ENCODE data around the gene NRROS. TPM values are rescaled to one million over a fixed set of nuclear protein-coding genes. Genes with fewer than 3 reads are reported as not detected.
A peak's percentile ranks its signal among the peaks of the same experiment; 100 is the strongest.

Gene NRROS
- total RNA-seq, 1 experiment from 2014 or later: 0.07 TPM

DNA sequence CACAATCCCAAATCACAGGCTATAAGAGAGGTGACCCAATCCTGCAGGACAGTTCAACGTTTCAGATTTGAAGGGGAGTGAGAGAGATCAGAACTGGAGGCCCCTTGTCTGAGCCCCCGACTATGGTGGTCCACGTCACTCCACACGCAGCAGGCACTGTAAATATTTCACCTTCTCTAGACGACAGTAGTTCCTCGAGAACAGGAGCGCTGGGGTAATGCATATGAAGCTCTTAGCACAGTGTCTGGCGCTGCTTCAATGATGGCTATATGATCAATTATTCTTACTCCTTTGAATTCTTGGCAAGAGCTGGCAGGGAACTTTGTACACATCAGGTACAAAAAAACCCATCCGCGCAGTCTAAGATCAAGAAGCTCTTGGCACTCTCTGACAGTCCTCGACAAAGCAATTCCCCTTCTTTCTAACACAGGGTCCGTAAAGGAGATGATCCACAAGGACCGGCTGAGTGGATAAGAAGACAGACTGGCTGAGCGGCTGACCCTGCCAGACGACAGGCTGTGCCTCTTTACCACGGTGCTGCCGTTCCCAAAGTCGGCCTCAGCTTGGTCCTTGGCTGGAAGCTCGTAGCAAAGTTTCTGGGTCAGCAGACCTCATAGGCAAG is 522 bp upstream of the NRROS start:
- no TSS peak for BruUV-seq (replicated peaks)
- Histone ChIP-seq H2AFZ (ENCODE audit: low read length) (peak overlapping the region; percentile 24; the same call in 1 of the 2 replicates), H3F3A (ENCODE audit: low read length, unreplicated experiment) (no peaks in the 10 kb centered on the region), H3K9ac (ENCODE audit: low read length) (no peak overlapping the region), H3K9me2 (replicated peaks; ENCODE audit: low read length) (no peaks in the 10 kb centered on the region), H3K4me3 (ENCODE audit: low read length) (no peak overlapping the region), H4K20me1 (ENCODE audit: low read length) (no peaks in the 10 kb centered on the region), H3K36me3 (ENCODE audit: low read depth, low read length) (no peaks in the 10 kb centered on the region), H3K4me2 (ENCODE audit: low read length) (peak overlapping the region; percentile 33; the same call in 1 of the 2 replicates), H3K9me3 (ENCODE audit: low read length) (no peaks in the 10 kb centered on the region), H3K27ac (ENCODE audit: low read length) (no peak overlapping the region), H3K4me1 (ENCODE audit: insufficient read depth, low read length) (no peaks in the 10 kb centered on the region), H3K27me3 (ENCODE audit: low read length) (peaks cover 18% of the 10 kb centered on the region), H3K79me2 (ENCODE audit: low read length) (no peaks in the 10 kb centered on the region)
- DNase-seq: no peak
- intact Hi-C loops (cut with micrococcal nuclease): no loop called here
- ATAC-seq: peak; percentile 50
- TF ChIP-seq EZH2 (IDR thresholded peaks at IDR 0.05; ENCODE audit: low read length, unreplicated experiment): no peak
- TF ChIP-seq, protein P1, sequence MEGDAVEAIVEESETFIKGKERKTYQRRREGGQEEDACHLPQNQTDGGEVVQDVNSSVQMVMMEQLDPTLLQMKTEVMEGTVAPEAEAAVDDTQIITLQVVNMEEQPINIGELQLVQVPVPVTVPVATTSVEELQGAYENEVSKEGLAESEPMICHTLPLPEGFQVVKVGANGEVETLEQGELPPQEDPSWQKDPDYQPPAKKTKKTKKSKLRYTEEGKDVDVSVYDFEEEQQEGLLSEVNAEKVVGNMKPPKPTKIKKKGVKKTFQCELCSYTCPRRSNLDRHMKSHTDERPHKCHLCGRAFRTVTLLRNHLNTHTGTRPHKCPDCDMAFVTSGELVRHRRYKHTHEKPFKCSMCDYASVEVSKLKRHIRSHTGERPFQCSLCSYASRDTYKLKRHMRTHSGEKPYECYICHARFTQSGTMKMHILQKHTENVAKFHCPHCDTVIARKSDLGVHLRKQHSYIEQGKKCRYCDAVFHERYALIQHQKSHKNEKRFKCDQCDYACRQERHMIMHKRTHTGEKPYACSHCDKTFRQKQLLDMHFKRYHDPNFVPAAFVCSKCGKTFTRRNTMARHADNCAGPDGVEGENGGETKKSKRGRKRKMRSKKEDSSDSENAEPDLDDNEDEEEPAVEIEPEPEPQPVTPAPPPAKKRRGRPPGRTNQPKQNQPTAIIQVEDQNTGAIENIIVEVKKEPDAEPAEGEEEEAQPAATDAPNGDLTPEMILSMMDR (conservative IDR thresholded peaks at IDR 0.05; ENCODE audit: low read depth, low read length): no peak
- no peak for TF ChIP-seq EZH2phosphoT487 (IDR thresholded peaks at IDR 0.05; ENCODE audit: borderline replicate concordance, low read length)
- ChIA-PET CTCF (no interaction called here), POLR2A (ENCODE audit: unreplicated experiment) (no interaction called here)

DNA sequence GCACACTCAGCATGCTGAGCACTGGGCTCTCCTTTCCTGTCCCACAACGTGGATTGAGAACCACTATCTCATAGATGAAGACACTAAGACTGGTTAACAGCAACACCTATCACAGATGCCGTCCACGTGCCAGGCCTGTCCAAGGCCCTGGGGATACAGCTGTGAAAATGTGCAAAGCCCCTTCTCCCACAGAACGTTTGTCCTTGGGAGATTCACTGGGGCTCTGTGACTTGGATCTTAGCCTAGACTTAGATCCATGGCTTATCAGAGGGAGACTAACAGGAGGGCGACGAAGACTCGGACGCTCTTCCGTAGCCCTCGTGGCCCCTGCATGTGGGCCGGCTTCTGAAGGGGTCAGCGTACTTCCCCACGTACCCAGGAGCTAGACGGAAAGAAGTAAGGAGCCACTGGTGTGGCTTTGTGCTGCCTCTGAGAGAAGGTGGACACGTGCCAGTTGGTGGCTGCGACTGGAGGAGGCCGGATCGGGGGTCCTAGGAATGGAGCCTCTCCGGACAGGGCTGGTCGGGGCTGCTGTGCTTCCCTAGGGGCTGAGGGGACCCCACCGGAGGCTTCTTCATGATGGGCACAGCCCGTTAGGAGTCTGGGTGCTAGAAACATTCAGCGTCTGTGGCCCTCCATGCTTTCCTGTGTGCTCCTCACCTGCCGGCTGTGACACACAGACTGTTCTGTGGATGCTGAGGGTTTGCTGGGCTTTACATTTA is 964 bp downstream of the NRROS start:
- Histone ChIP-seq H3K9me2 (replicated peaks; ENCODE audit: low read length) (no peaks in the 10 kb centered on the region), H3K36me3 (ENCODE audit: low read depth, low read length) (no peaks in the 10 kb centered on the region), H2AFZ (ENCODE audit: low read length) (no peak overlapping the region), H3K9ac (ENCODE audit: low read length) (no peak overlapping the region), H3K27ac (ENCODE audit: low read length) (no peak overlapping the region), H3K9me3 (ENCODE audit: low read length) (no peaks in the 10 kb centered on the region), H3K27me3 (ENCODE audit: low read length) (peaks cover 18% of the 10 kb centered on the region), H3K4me3 (ENCODE audit: low read length) (no peak overlapping the region), H4K20me1 (ENCODE audit: low read length) (no peaks in the 10 kb centered on the region), H3F3A (ENCODE audit: low read length, unreplicated experiment) (no peaks in the 10 kb centered on the region), H3K4me1 (ENCODE audit: insufficient read depth, low read length) (no peaks in the 10 kb centered on the region), H3K4me2 (ENCODE audit: low read length) (no peak overlapping the region), H3K79me2 (ENCODE audit: low read length) (no peaks in the 10 kb centered on the region)
- DNase-seq: no peak
- intact Hi-C loops (cut with micrococcal nuclease): no loop called here
- ChIA-PET POLR2A (ENCODE audit: unreplicated experiment) (no interaction called here), CTCF (no interaction called here)
- no TSS peak for BruUV-seq (replicated peaks)
- TF ChIP-seq EZH2phosphoT487 (IDR thresholded peaks at IDR 0.05; ENCODE audit: borderline replicate concordance, low read length): no peak
- no peak for TF ChIP-seq EZH2 (IDR thresholded peaks at IDR 0.05; ENCODE audit: low read length, unreplicated experiment)
- TF ChIP-seq, protein P1 (conservative IDR thresholded peaks at IDR 0.05; ENCODE audit: low read depth, low read length): no peak
- ATAC-seq: no peak

Data from PC-3 (cell line).